DMS53 treated with DMSO at 0.1 percent for 48 hours (cell line): ENCODE measurements around the gene TMPRSS11B.
A peak's percentile ranks its signal among the peaks of the same experiment; 100 is the strongest.
"Not testable (repeated sequence)": the region's sequence is repeated elsewhere in the genome, so short reads cannot be mapped to it uniquely, and the experiment has no call there.

ENCODE experiments used
- DNase-seq: peaks from one replicate; lab custom pipeline; 2025; ENCODE audit not compliant: unreplicated experiment; lab: John Stamatoyannopoulos, UW

The TMPRSS11B gene

DNA sequence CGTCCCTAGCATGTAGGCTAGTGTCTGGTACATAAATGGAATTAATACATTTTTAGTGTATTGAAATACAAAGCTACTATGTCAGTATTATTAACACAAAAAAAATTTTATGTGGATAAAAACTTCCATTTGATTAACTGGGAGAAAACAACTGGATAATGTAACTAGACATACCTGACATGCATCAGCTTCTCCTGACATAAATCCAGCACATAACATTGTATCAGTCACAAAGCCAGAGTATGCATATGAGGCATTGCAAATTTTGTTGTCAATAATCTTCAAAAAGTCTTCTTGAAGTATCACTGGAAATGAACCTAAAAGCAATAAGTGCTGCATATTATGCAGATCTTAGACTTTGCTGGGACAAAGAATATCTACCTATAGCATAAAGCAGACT is 16.9 kb downstream of the TMPRSS11B start:
- DNase-seq: no peak

DNA sequence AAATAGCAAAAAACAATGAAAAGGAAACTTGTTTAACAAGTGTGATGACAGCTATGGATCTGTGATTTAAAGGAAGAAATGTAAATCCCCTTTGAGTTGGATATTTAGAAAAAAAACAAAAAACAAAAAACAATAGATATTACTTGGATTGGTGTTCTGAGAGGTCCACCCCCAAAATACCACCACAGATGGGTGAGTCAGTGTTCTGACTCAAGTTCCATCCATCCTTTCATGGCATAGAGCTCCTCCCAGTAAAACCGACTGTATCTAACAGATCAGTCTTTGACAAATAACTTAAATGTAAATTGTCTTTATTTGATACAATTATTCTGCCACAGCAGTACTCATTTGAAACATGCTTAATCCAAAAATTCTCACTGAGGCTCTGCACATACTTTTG is 27.4 kb downstream of the TMPRSS11B start:
- no peak for DNase-seq

DNA sequence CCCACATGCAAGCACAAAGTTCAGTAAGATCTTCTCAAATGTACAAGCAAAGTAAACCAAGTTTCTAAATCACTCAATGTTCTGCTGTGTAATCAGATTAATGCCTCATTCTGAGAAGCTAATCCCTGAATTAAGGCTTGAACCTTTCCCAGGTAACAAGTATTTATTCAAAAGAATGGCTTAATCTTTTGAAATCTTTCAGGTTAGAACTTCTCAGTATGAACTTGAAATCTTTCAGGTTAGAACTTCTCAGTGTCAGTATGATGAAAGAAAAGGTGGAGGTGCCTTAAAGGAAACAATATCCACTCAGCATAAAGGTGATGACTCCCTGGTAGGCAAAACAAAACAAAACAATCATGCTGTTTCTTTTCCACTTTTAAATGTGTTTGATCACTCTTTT is 29.0 kb downstream of the TMPRSS11B start:
- no peak for DNase-seq

DNA sequence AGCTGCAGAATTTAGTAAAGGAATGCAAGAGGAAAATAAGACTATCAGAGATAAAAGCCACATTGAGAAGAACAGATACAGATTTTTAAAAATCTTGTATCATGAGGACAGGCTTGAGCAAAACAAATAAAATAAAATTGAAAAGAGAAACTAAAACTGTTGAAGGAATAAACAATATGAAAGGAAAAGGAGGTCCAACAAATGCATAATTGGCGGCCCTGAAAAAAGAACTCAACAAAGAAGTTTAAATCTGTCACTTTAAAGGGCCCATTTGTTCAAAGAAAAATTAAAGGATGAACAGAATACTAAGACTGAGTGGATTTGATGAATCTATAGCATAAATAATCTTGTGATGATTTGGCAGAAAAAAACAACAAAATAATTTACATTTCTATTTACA is 36.5 kb downstream of the TMPRSS11B start:
- no peak for DNase-seq

DNA sequence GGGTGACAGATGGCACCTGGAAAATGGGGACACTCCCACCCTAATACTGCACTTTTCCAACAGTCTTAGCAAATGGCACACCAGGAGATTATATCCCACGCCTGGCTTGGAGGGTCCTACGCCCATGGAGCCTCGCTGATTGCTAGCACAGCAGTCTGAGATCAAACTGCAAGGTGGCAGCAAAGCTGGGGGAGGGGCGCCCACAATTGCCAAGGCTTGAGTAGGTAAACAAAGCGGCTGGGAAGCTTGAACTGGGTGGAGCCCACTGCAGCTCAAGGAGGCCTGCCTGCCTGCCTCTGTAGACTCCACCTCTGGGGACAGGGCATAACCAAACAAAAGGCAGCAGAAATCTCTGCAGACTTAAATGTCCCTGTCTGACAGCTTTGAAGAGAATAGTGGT is 51.2 kb downstream of the TMPRSS11B start:
- DNase-seq: not testable (repeated sequence)

DNA sequence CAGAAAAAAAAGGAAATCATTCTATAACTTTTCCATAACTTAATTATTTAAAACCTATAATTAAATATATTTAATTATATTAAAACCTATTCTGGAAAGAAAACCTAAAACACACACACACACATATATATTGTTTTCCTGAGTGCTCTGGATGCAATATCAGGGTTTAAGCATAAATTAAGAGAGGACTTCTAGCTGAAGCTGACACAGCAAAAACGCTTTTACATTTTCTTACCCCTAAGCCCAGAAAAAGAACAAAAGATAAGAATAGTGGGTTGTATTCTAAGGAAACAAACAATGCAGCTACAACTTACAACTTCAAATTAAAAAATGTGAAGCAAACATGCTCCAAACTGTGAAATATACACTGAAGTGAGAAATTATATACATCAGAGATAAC is 52.3 kb downstream of the TMPRSS11B start:
- no peak for DNase-seq

DNA sequence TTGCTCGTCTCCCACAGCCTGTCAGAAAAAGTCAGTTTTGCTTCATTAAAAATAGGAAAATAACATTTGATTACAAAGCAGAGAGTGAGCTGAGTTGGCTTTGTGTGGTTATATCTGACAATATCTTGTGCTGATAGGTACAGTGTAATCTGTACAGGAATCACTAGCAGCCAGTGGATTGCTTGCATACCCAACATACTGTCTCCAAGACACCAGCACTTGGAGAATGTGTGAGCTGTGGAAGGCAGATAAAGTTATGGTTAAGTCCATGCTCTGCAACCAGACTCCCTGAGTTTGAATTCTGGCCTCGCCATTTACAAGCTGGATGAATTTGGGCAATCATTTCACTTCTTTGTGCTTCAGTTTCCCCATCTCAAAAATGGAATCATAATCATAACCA is 58.3 kb downstream of the TMPRSS11B start:
- no peak for DNase-seq

DNA sequence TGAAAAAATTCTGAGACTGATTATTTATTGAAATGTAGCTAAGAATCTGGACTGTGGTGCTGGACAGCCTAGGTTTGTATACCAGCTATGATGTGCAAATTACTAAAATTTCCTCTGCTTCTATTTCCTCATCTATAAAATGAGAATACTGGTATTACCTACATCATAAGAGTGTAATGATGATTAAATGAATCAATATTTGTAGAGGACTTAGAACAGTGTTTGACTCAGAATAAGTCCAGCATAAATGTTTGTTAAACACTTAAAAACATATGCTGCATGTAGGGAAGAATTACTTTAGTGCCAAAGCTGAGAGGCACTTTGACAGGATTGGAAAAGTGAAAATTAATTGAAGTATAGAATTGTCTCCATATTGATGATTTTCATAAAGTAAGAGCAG is 60.6 kb downstream of the TMPRSS11B start:
- peak; percentile 95 for DNase-seq

DNA sequence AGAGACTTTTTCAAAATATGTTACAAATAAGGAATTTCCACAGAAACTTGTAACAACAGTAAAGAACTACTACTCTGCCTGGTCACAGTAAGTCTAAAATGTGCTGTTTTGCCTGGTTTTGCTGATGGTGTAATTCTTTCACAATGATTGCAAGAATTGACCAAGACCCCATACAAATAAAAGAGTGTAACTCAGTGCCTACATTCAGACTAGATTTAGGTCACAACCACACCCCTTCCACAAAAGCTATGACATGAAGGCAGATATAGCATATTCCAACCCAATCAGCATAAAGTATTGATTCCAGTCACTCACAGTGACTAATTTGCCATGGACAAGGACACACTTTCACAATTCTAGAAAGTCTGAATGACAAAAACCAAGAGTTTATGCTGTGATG is 62.1 kb downstream of the TMPRSS11B start:
- no peak for DNase-seq

DNA sequence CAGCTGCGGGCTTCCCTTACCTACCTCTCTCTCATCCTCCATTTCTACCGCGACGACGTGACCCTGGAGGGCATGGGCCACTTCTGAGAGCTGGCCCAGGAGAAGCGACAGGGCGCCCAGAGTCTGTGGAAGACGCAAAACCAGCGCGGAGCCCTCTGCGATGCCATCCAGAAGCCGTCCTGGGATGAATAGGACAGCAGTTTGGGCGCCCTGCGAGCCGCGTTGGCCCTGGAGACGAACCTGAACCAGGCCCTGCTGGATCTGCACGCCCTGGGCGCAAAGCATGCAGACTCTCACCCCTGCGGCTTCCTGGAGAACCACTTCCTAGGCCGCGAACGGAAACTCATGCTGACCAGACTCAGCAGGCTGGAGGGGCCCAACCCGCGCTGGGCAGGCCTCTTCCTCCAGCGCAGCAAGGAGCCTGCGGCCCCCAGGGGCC is 63.1 kb downstream of the TMPRSS11B start:
- DNase-seq: no peak

DNA sequence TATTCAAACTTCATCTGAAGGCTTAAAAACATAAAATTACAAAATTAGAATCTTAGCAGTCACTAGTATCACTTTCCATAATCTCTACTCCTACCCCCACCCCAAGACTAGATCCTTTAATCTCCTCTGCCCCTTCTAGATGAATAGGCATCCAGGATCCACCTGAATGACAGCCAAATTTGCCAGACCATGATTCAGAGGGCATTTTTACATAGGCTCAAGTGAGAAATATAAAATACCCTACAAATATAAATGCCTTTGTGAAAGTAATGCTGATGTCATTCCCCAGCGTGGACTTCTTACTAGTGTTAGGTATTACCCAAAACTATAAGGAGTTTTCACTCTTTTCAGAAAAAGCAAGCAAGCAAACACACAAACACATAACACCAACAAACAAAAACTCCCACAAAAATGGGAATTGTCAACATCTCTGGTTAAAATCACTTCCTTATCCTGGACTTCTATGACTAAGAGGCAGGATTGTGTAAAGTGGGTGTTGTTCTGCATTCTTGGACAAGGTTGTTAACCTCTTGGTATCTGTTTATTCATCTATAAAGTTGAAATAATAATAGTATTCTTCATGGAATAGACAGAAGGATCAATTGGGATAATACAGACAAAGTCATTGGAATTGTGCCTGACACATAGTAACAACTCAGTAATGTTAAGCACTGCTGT is 64.5 kb downstream of the TMPRSS11B start:
- no peak for DNase-seq

DNA sequence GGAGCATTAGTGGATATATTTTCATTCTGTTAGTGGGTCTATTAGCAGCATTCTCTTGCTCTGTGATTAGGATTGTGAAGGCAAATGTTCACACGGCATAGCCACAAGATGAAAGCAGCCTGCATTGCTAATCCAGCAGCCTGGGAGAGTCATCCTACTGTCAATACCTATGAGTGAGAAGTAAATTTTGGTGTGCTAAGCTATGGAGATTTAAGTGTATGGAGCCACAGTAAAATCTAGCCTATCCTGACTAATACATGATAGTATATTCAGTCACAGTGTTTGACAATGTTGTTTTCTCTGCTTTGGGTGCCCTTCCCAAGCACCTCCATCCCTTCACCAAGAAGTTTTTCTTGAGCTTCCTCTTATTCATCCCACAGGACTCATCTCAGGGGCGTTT is 68.6 kb downstream of the TMPRSS11B start:
- DNase-seq: no peak
